HepG2 (cell line): ENCODE measurements around the gene CCL22. TPM values are rescaled to one million over a fixed set of nuclear protein-coding genes. Genes with fewer than 3 reads are reported as not detected.

ENCODE experiments used
- ATAC-seq: fragments of 200-7000 bp; cut with Tn5 transposase; 3 replicates; pipeline ENCODE4 v1.9.1; 2020; ENCODE audit warnings: mild to moderate bottlenecking, moderate library complexity
- BruUV-seq: library from RNA; stranded (reverse); fragments of 400-500 nt; replicated peaks from 2 replicates; lab custom pipeline; 2021; lab: Mats Ljungman, UMichigan
- CTCF ChIA-PET: fragments of 300-600 bp; formaldehyde crosslinking; extraction: SDS; loops from one replicate; lab custom pipeline; 2021; ENCODE audit warnings: low total read pairs, inconsistent platforms, low intra/inter-chr PET ratio; lab: Yijun Ruan, JAX
- POLR2A ChIA-PET: fragments of 350-600 bp; sonication (Branson Sonifier 250); formaldehyde crosslinking; loops from one replicate; lab custom pipeline; 2020; ENCODE audit warnings: antibody characterized with exemption, inconsistent platforms; lab: Yijun Ruan, JAX
- DNase-seq: peaks from one replicate; pipeline ENCODE4 v3.0.0-alpha.2; 2015; ENCODE audit warnings: low spot score
- FAIRE-seq: peaks from 3 replicates; lab custom pipeline; 2011; peaks lifted over from hg19 to GRCh38; lab: Jason Lieb, UNC
- H2AFZ ChIP-seq: one replicate; pipeline ENCODE4 v1.6.1; 2011; ENCODE audit warnings: low read length, inconsistent platforms
- H3K27ac ChIP-seq: fragments of 300-600 bp; 3 replicates; pipeline ENCODE4 v1.8.0; 2011; ENCODE audit warnings: mixed run types, mild to moderate bottlenecking, mixed read lengths, low read length, inconsistent platforms; ENCODE audit not compliant: insufficient read depth; ENCODE audit errors: extremely low read length
- H3K27me3 ChIP-seq, 2 experiments: fragments of 200-600 bp in 1 of 2; 2 replicates in 1 of 2; 3 replicates in 1 of 2; pipeline versions ENCODE4 v1.6.0 to v1.8.0; 2011; ENCODE audit warnings: low read length in 2 of 2, mild to moderate bottlenecking in 2 of 2, moderate library complexity in 2 of 2, inconsistent platforms in 1 of 2; ENCODE audit not compliant: insufficient read depth in 2 of 2, control insufficient read depth in 1 of 2
- H3K36me3 ChIP-seq, 2 experiments: fragments of 200-600 bp in 1 of 2; replicated peaks in 1 of 2; 2 replicates in 1 of 2; 3 replicates in 1 of 2; pipeline versions ENCODE4 v1.5.1 to v1.8.0; 2011; ENCODE audit warnings: low read length in 2 of 2, inconsistent platforms in 1 of 2; ENCODE audit not compliant: insufficient read depth in 2 of 2, control insufficient read depth in 1 of 2
- H3K4me1 ChIP-seq: 2 replicates; pipeline ENCODE4 v1.5.1; 2012; ENCODE audit warnings: low read length, inconsistent platforms; ENCODE audit not compliant: insufficient read depth
- H3K4me2 ChIP-seq: 2 replicates; pipeline ENCODE4 v1.6.0; 2011; ENCODE audit warnings: low read depth, low read length, inconsistent platforms
- H3K4me3 ChIP-seq, 3 experiments: fragments of 200-600 bp in 1 of 3; sonication (generic), shearing (Covaris generic) in 1 of 3; replicated peaks in 1 of 3; 2 replicates each; pipeline ENCODE4 v1.5.1; 2011 to 2016; ENCODE audit warnings: low read length in 3 of 3, inconsistent platforms in 2 of 3, low read depth in 2 of 3, mild to moderate bottlenecking in 2 of 3, control low read depth in 1 of 3, mixed read lengths in 1 of 3; ENCODE audit not compliant: insufficient read depth in 1 of 3
- H3K79me2 ChIP-seq: one replicate; pipeline ENCODE4 v1.6.1; 2011; ENCODE audit warnings: low read length, inconsistent platforms; ENCODE audit not compliant: insufficient read depth
- H3K9ac ChIP-seq: 2 replicates; pipeline ENCODE4 v1.6.0; 2011; ENCODE audit warnings: mild to moderate bottlenecking, low read depth, low read length, inconsistent platforms; ENCODE audit not compliant: insufficient read depth
- H3K9me3 ChIP-seq: 2 replicates; pipeline ENCODE4 v1.5.1; 2012; ENCODE audit warnings: mild to moderate bottlenecking, low read length
- H4K20me1 ChIP-seq: 2 replicates; pipeline ENCODE4 v1.6.0; 2011; ENCODE audit warnings: inconsistent platforms, mild to moderate bottlenecking, low read length, moderate library complexity; ENCODE audit not compliant: insufficient read depth
- ARHGAP35 ChIP-seq: sonication (generic); formaldehyde crosslinking; IDR thresholded peaks from 2 replicates; pipeline ENCODE4 v1.9.0; 2022; ENCODE audit warnings: mild to moderate bottlenecking, inconsistent platforms, moderate library complexity, missing genetic modification reagents, borderline replicate concordance
- JUND ChIP-seq: sonication (generic); formaldehyde crosslinking; IDR thresholded peaks from 2 replicates; pipeline ENCODE4 v1.8.0; 2022; ENCODE audit warnings: mild to moderate bottlenecking, missing genetic modification reagents
- KDM5B ChIP-seq: sonication (generic); formaldehyde crosslinking; IDR thresholded peaks from 2 replicates; pipeline ENCODE4 v1.4.0; 2020; ENCODE audit warnings: missing genetic modification reagents, mild to moderate bottlenecking, borderline replicate concordance
- MAFF ChIP-seq: IDR thresholded peaks from 2 replicates; pipeline ENCODE4 v1.6.1; 2011; ENCODE audit warnings: low read depth, low read length, improper control_type of control experiment
- MATR3 ChIP-seq: sonication (generic); formaldehyde crosslinking; IDR thresholded peaks from 2 replicates; pipeline ENCODE4 v1.4.0; 2020; ENCODE audit warnings: missing genetic modification reagents
- NFYC ChIP-seq: IDR thresholded peaks from 2 replicates; pipeline ENCODE4 v1.6.1; 2016; ENCODE audit warnings: missing genetic modification reagents, missing compliant biosample characterization
- PRMT3 ChIP-seq: sonication (generic); formaldehyde crosslinking; IDR thresholded peaks from 2 replicates; pipeline ENCODE4 v1.8.1; 2022; ENCODE audit warnings: low read depth, mild to moderate bottlenecking, moderate library complexity, missing genetic modification reagents, borderline replicate concordance
- RBAK ChIP-seq: sonication (generic); formaldehyde crosslinking; IDR thresholded peaks from 2 replicates; pipeline ENCODE4 v1.5.1; 2020; ENCODE audit warnings: mild to moderate bottlenecking, missing genetic modification reagents
- SALL1 ChIP-seq: sonication (generic); formaldehyde crosslinking; IDR thresholded peaks from 2 replicates; pipeline ENCODE4 v1.8.0; 2022; ENCODE audit warnings: mild to moderate bottlenecking, missing genetic modification reagents
- SRSF1 ChIP-seq: fragments of 200-400 bp; formaldehyde crosslinking; optimal IDR thresholded peaks from 2 replicates; pipeline ENCODE3; 2017; ENCODE audit warnings: mild to moderate bottlenecking, low read depth, low read length, moderate library complexity
- ZMYM4 ChIP-seq: sonication (generic); formaldehyde crosslinking; IDR thresholded peaks from 2 replicates; pipeline ENCODE4 v1.8.1; 2023; ENCODE audit warnings: mild to moderate bottlenecking, missing genetic modification reagents
- ZNF136 ChIP-seq: sonication (generic); formaldehyde crosslinking; IDR thresholded peaks from 2 replicates; pipeline ENCODE4 v1.8.1; 2022; ENCODE audit warnings: low read depth, mild to moderate bottlenecking, moderate library complexity, missing genetic modification reagents
- ZNF253 ChIP-seq: sonication (generic); formaldehyde crosslinking; IDR thresholded peaks from 2 replicates; pipeline ENCODE4 v1.8.0; 2022; ENCODE audit warnings: mild to moderate bottlenecking, missing genetic modification reagents, borderline replicate concordance
- ZNF720 ChIP-seq: sonication (generic); formaldehyde crosslinking; IDR thresholded peaks from 2 replicates; pipeline ENCODE4 v1.4.0; 2020; ENCODE audit warnings: missing genetic modification reagents
- ZNF878 ChIP-seq: sonication (generic); formaldehyde crosslinking; IDR thresholded peaks from 2 replicates; pipeline ENCODE4 v1.8.1; 2023; ENCODE audit warnings: mild to moderate bottlenecking, missing genetic modification reagents, moderate library complexity
- ZSCAN20 ChIP-seq: sonication (generic); formaldehyde crosslinking; IDR thresholded peaks from 2 replicates; pipeline ENCODE4 v1.4.0; 2020; ENCODE audit warnings: missing genetic modification reagents, mild to moderate bottlenecking, borderline replicate concordance
- WGBS: methylation state at CpG from one replicate; pipeline ENCODE4 v1.1.6; 2017; ENCODE audit warnings: low lambda C conversion rate; 5-methylcytosine and 5-hydroxymethylcytosine counted together
- in situ Hi-C: cut with HindIII; loops from 2 replicates; pipeline ENCODE4 v1.10.0; 2017; ENCODE audit warnings: low pct_unique_long_range_greater_than_20kb; ENCODE audit not compliant: extremely low pct_ligation_motif_present
- intact Hi-C: fragments of 100-400 bp; cut with micrococcal nuclease; formaldehyde crosslinking; loops from one replicate; pipeline ENCODE4 v1.10.0; 2022; ENCODE audit not compliant: unreplicated experiment
- polyA plus RNA-seq, 8 experiments: library from polyadenylated mRNA; depleted of rRNA in 3 of 8; stranded (reverse) in 7 of 8; unstranded in 1 of 8; fragments of >200 nt; fragmentation: Illumina TruSeq in 4 of 8; extraction: Trizol in 4 of 8; gene quantifications; 2 replicates each; pipeline versions ENCODE4 v1.2.1 to v1.2.3, GENCODE V29; 2011 to 2016; ENCODE audit warnings: low read depth in 4 of 8, missing spikeins in 1 of 8, mixed read lengths in 1 of 8; ENCODE audit not compliant: insufficient read depth in 1 of 8
- total RNA-seq, 5 experiments: library from RNA; depleted of rRNA; stranded (reverse); fragments of >200 nt; fragmentation: Illumina TruSeq; extraction: Trizol; gene quantifications; 2 replicates each; pipeline ENCODE4 v1.2.3, GENCODE V29; 2016; ENCODE audit warnings: low read depth in 1 of 5
- TF ChIP-seq, protein P1 (sequence below): sonication (generic); formaldehyde crosslinking; IDR thresholded peaks from 2 replicates; pipeline ENCODE4 v1.8.0; 2022; ENCODE audit warnings: missing genetic modification reagents, mild to moderate bottlenecking, moderate library complexity, borderline replicate concordance
- TF ChIP-seq, protein P2 (sequence below): sonication (generic); formaldehyde crosslinking; conservative IDR thresholded peaks from 2 replicates; pipeline ENCODE4 v1.8.1; 2023; ENCODE audit warnings: missing genetic modification reagents

The CCL22 gene
- total and polyA plus RNA-seq, 2 of the 13 experiments (the other 11 are each of a cell fraction or from before 2014, with no cell fraction given), result not detected

GRCh38 chr16:57396786-57397185 is 38.2 kb downstream of the CCL22 start:
- Histone ChIP-seq H3K27me3 (peaks cover 2 to 7% of the 10 kb centered on the region in 2 experiments; a peak in 3 of 5 replicates), H3K36me3 (no peaks in the 10 kb centered on the region), H3K79me2 (no peaks in the 10 kb centered on the region), H3K9ac (no peak overlapping the region), H3K9me3 (no peaks in the 10 kb centered on the region), H2AFZ (no peak overlapping the region), H3K4me2 (no peak overlapping the region), H3K4me1 (peaks cover 6% of the 10 kb centered on the region; the same call in 1 of the 2 replicates), H3K4me3 (no peak overlapping the region), H4K20me1 (no peaks in the 10 kb centered on the region), H3K27ac (no peak overlapping the region)
- FAIRE-seq (no peak), DNase-seq (no peak), ATAC-seq (no peak)
- no peak for TF ChIP-seq NFYC
- TF ChIP-seq PRMT3 (CRISPR knock-in tag), result no peak
- no peak for TF ChIP-seq SALL1 (CRISPR knock-in tag)
- no peak for TF ChIP-seq ZSCAN20 (CRISPR knock-in tag)
- TF ChIP-seq ZMYM4, result no peak
- TF ChIP-seq JUND, result no peak
- TF ChIP-seq ARHGAP35 (CRISPR knock-in tag), result no peak
- TF ChIP-seq, protein P1, sequence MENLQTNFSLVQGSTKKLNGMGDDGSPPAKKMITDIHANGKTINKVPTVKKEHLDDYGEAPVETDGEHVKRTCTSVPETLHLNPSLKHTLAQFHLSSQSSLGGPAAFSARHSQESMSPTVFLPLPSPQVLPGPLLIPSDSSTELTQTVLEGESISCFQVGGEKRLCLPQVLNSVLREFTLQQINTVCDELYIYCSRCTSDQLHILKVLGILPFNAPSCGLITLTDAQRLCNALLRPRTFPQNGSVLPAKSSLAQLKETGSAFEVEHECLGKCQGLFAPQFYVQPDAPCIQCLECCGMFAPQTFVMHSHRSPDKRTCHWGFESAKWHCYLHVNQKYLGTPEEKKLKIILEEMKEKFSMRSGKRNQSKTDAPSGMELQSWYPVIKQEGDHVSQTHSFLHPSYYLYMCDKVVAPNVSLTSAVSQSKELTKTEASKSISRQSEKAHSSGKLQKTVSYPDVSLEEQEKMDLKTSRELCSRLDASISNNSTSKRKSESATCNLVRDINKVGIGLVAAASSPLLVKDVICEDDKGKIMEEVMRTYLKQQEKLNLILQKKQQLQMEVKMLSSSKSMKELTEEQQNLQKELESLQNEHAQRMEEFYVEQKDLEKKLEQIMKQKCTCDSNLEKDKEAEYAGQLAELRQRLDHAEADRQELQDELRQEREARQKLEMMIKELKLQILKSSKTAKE (CRISPR knock-in tag), result no peak
- TF ChIP-seq ZNF136 (CRISPR knock-in tag), result no peak
- no peak for TF ChIP-seq MAFF
- no peak for TF ChIP-seq SRSF1
- no peak for TF ChIP-seq ZNF253 (CRISPR knock-in tag)
- TF ChIP-seq MATR3, result no peak
- no peak for TF ChIP-seq ZNF720
- no peak for TF ChIP-seq ZNF878
- TF ChIP-seq, protein P2, sequence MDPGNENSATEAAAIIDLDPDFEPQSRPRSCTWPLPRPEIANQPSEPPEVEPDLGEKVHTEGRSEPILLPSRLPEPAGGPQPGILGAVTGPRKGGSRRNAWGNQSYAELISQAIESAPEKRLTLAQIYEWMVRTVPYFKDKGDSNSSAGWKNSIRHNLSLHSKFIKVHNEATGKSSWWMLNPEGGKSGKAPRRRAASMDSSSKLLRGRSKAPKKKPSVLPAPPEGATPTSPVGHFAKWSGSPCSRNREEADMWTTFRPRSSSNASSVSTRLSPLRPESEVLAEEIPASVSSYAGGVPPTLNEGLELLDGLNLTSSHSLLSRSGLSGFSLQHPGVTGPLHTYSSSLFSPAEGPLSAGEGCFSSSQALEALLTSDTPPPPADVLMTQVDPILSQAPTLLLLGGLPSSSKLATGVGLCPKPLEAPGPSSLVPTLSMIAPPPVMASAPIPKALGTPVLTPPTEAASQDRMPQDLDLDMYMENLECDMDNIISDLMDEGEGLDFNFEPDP, result no peak
- TF ChIP-seq RBAK, result no peak
- no peak for TF ChIP-seq KDM5B (CRISPR knock-in tag)
- intact Hi-C loops, result no loop called here
- in situ Hi-C loops, result no loop called here
- 64% methylated on average over 4 of the region's 4 CpGs for WGBS
- ChIA-PET CTCF (no interaction called here), POLR2A (no interaction called here)
- no TSS peak for BruUV-seq
